Vagina (tissue), 2 donors: Measurements from ENCODE around the gene UTRN.

ENCODE experiments used
- POLR2A ChIP-seq, 2 donors: fragments of 450-650 bp; IDR thresholded peaks; one replicate each; pipeline ENCODE4 v1.6.1; 2017; ENCODE audit warnings: antibody characterized with exemption in 2 of 2, mild to moderate bottlenecking in 2 of 2, moderate library complexity in 2 of 2
- POLR2AphosphoS5 ChIP-seq, 2 donors: sonication (generic); formaldehyde crosslinking; IDR thresholded peaks; one replicate each; pipeline ENCODE4 v1.9.0; 2017; ENCODE audit warnings: antibody characterized with exemption in 2 of 2, mild to moderate bottlenecking in 2 of 2, low read depth in 1 of 2; ENCODE audit not compliant: insufficient read depth in 1 of 2
- TF ChIP-seq, protein P1 (sequence below), 3 experiments: fragments of 450-650 bp in 2 of 3; fragments of 200-600 bp in 1 of 3; sonication (generic) in 1 of 3; IDR thresholded peaks; one replicate each; pipeline ENCODE4 v1.5.1; 2017 to 2019; ENCODE audit warnings: antibody characterized with exemption in 3 of 3, mild to moderate bottlenecking in 2 of 3, moderate library complexity in 2 of 3

DNA sequence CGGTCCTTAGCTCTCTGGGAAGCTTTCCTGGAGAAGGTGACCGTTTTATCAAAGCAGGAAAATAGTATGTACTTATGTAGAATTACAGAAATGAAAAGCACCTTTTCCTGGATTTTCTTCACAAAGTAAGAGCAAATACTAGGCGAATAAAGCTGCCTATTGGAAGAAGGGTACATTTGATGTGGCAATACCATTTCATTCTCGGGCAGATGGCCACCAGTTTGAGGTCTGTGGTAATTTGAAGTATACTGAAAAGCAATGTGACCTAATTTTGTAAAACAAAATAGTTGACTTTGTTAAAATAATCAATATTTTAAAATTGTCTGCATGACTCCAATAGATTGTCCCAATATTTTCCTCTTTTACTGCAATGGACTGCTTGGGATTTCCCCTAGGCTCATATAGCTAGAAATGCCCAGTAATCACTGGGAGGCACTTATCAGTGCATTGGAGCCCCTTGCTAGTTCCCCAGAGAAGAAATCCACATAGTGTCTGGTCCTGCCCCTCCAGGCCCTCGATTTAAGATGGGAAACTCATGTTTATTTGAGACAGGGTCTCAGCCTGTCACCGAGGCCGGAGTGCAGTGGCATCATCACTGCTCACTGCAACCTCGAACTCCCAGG, 7.4 kb upstream of the UTRN start:
- TF ChIP-seq, protein P1, sequence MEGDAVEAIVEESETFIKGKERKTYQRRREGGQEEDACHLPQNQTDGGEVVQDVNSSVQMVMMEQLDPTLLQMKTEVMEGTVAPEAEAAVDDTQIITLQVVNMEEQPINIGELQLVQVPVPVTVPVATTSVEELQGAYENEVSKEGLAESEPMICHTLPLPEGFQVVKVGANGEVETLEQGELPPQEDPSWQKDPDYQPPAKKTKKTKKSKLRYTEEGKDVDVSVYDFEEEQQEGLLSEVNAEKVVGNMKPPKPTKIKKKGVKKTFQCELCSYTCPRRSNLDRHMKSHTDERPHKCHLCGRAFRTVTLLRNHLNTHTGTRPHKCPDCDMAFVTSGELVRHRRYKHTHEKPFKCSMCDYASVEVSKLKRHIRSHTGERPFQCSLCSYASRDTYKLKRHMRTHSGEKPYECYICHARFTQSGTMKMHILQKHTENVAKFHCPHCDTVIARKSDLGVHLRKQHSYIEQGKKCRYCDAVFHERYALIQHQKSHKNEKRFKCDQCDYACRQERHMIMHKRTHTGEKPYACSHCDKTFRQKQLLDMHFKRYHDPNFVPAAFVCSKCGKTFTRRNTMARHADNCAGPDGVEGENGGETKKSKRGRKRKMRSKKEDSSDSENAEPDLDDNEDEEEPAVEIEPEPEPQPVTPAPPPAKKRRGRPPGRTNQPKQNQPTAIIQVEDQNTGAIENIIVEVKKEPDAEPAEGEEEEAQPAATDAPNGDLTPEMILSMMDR (IDR thresholded peaks at IDR 0.05), result no peak
- TF ChIP-seq POLR2A (IDR thresholded peaks at IDR 0.05) (no peak), POLR2AphosphoS5 (IDR thresholded peaks at IDR 0.05; ENCODE audit: insufficient read depth in 1 of 2, low read depth in 1 of 2) (no peak)
